Activated T-cell treated with anti-CD3 and anti-CD28 coated beads, Interleukin-2, amount 50 U/mL, for 4 hours (primary cell): ENCODE results near the gene KBTBD13. TPM values are rescaled to one million over a fixed set of nuclear protein-coding genes. Genes with fewer than 3 reads are reported as not detected.

Experiments used
- ATAC-seq, 2 donors: fragments of 200-7000 bp; cut with Tn5 transposase; one replicate each; pipeline ENCODE4 v1.10.0; 2021
- DNase-seq: peaks from one replicate; pipeline ENCODE4 v3.0.0-alpha.2; 2020
- H3K27me3 Mint-ChIP-seq: one replicate; pipeline ENCODE4 v1.8.0; 2021; ENCODE audit warnings: low read depth, mixed read lengths
- H3K36me3 Mint-ChIP-seq: one replicate; pipeline ENCODE4 v1.8.0; 2022; ENCODE audit warnings: mixed read lengths; ENCODE audit not compliant: insufficient read depth
- H3K4me1 Mint-ChIP-seq: one replicate; pipeline ENCODE4 v1.8.0; 2021; ENCODE audit warnings: low read depth, mixed read lengths
- H3K4me3 Mint-ChIP-seq: one replicate; pipeline ENCODE4 v1.8.0; 2021; ENCODE audit warnings: mild to moderate bottlenecking, moderate library complexity, mixed read lengths
- H3K9me3 Mint-ChIP-seq: one replicate; pipeline ENCODE4 v1.8.0; 2021; ENCODE audit warnings: mixed read lengths
- total RNA-seq, 3 donors: library from RNA; stranded (reverse); gene quantifications; one replicate each; pipeline ENCODE4 v1.2.1, GENCODE V29; 2021

KBTBD13 gene
- total RNA-seq, 3 donors from 2014 or later: not detected

GRCh38 chr15:65058394-65059368 lies 17.9 kb upstream of the KBTBD13 start:
- H3K36me3 Mint-ChIP-seq: no peaks in the 10 kb centered on the region
- H3K27me3 Mint-ChIP-seq: peaks cover 5% of the 10 kb centered on the region
- no peak for DNase-seq
- H3K4me1 Mint-ChIP-seq: peaks cover 1% of the 10 kb centered on the region
- H3K9me3 Mint-ChIP-seq: no peaks in the 10 kb centered on the region
- ATAC-seq: no peak
- no peak overlapping the region for H3K4me3 Mint-ChIP-seq

- Mint-ChIP-seq H3K4me1 (peaks cover 1% of the 10 kb centered on the region), H3K9me3 (no peaks in the 10 kb centered on the region), H3K4me3 (no peak overlapping the region), H3K27me3 (peaks cover 7% of the 10 kb centered on the region), H3K36me3 (no peaks in the 10 kb centered on the region)
- DNase-seq: no peak
- ATAC-seq: no peak
Observed at GRCh38 chr15:65059369-65059750, 17.2 kb upstream of the KBTBD13 start.

GRCh38 chr15:65059931-65060596 lies 16.5 kb upstream of the KBTBD13 start:
- H3K4me1 Mint-ChIP-seq: peaks cover 1% of the 10 kb centered on the region
- DNase-seq (no peak), ATAC-seq (no peak)
- H3K9me3 Mint-ChIP-seq: no peaks in the 10 kb centered on the region
- H3K36me3 Mint-ChIP-seq: no peaks in the 10 kb centered on the region
- peaks cover 12% of the 10 kb centered on the region for H3K27me3 Mint-ChIP-seq
- no peak overlapping the region for H3K4me3 Mint-ChIP-seq

GRCh38 chr15:65060641-65061397 lies 15.7 kb upstream of the KBTBD13 start:
- ATAC-seq: no peak

GRCh38 chr15:65062061-65062460 lies 14.5 kb upstream of the KBTBD13 start:
- Mint-ChIP-seq H3K4me1 (no peaks in the 10 kb centered on the region), H3K4me3 (no peak overlapping the region), H3K36me3 (no peaks in the 10 kb centered on the region), H3K27me3 (peaks cover 26% of the 10 kb centered on the region), H3K9me3 (no peaks in the 10 kb centered on the region)
- ATAC-seq: no peak
- DNase-seq: no peak

More at GRCh38 chr15:65060641-65061397, 15.7 kb upstream of the KBTBD13 start:
- Mint-ChIP-seq H3K27me3 (peaks cover 20% of the 10 kb centered on the region), H3K9me3 (no peaks in the 10 kb centered on the region), H3K36me3 (no peaks in the 10 kb centered on the region), H3K4me1 (no peaks in the 10 kb centered on the region), H3K4me3 (no peak overlapping the region)
- no peak for DNase-seq

GRCh38 chr15:65062726-65063125 lies 13.8 kb upstream of the KBTBD13 start:
- Mint-ChIP-seq H3K27me3 (peaks cover 28% of the 10 kb centered on the region), H3K4me3 (no peak overlapping the region), H3K4me1 (peaks cover 4% of the 10 kb centered on the region), H3K36me3 (no peaks in the 10 kb centered on the region), H3K9me3 (no peaks in the 10 kb centered on the region)
- ATAC-seq (no peak), DNase-seq (no peak)

- Mint-ChIP-seq H3K9me3 (no peaks in the 10 kb centered on the region), H3K36me3 (no peaks in the 10 kb centered on the region), H3K27me3 (peaks cover 39% of the 10 kb centered on the region), H3K4me3 (no peak overlapping the region), H3K4me1 (peaks cover 8% of the 10 kb centered on the region)
- no peak for DNase-seq
- ATAC-seq: no peak
Observed at GRCh38 chr15:65066001-65066634, 10.4 kb upstream of the KBTBD13 start.

DNA sequence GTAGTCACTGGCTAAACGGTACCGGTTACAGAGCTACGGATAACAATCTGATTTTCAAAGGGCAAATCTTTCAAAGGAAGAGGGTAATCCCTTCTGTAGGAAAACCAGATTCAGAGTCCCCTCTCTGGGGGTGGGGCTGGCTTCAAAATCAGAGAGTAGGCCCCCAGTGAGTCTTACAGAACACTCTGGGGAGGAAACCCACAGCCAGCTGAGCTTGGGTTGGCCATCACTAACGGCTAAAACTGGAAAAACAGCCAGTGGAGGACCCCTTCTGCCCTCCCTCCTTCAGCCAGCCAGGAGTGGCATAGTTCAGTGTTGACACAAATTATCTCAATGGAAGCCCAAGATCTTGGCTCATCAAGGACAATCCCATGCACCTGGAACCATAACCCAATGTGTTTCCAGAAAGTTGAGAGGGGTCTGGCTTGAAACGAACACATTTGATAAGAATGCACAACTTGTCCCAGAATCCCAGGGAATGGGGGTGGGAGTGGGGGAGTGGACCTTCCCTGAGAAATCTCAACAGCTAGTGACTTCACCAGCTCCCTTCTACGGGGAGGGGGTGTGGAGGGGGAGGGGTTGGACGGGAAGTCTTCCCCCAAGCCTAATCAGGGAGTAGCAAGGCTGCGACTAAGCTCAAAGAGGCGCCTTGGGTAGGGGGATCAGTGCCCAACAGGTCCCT lies 9.8 kb upstream of the KBTBD13 start:
- Mint-ChIP-seq H3K9me3 (no peaks in the 10 kb centered on the region), H3K4me3 (no peak overlapping the region), H3K27me3 (peaks cover 39% of the 10 kb centered on the region), H3K4me1 (peaks cover 8% of the 10 kb centered on the region), H3K36me3 (no peaks in the 10 kb centered on the region)
- DNase-seq: no peak
- no peak for ATAC-seq

GRCh38 chr15:65067317-65067644 lies 9.3 kb upstream of the KBTBD13 start:
- Mint-ChIP-seq H3K36me3 (no peaks in the 10 kb centered on the region), H3K9me3 (no peaks in the 10 kb centered on the region), H3K4me3 (no peak overlapping the region), H3K4me1 (peaks cover 8% of the 10 kb centered on the region), H3K27me3 (peaks cover 39% of the 10 kb centered on the region)
- ATAC-seq: no peak
- no peak for DNase-seq

DNA sequence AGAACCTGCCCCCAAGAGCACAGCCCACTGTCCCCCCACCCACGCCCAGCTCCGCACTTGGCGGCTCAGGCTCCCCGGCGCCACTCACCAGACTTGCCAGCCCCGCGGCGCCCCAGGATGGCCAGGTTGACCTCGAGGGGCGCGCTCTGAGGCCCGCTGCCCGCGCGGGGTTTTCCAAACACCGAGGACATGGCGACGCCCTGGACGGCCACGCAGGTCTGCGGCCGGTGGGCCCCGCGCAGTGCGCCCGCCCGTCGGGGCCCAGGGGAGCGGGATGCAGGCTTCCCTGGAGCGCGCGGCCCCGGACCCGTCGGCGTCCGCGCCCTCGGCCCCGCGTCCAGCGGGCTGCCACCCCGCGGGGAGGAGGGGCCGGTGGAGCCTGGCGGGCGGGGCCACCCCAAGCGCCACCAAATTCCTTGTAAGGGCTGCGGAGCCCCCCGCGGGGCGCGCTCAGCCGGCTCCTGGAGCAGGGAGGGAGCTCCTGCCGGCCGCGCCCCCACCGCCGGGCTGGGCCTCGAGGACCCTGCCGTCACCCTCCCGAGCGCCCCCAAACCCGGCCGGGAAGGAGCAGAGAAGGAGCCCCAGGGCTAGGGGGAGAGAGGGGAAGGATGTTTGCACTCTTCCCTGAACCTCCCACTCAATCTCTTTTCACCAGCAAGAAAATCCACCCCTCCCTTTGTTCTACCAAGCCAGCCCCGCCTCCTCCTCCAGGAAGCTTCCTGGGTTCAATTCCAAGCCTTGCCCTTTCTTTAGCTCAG lies 8.7 kb upstream of the KBTBD13 start, which contains the start of gene RASL12:
RASL12 (minus strand) TSS at position 347 of the 758 bp plus-strand sequence; CDS start at position 191, 156 bp downstream.
- Mint-ChIP-seq H3K4me1 (peaks cover 8% of the 10 kb centered on the region), H3K4me3 (peak within 1 kb of the TSS; percentile 42), H3K9me3 (no peaks in the 10 kb centered on the region), H3K27me3 (peaks cover 39% of the 10 kb centered on the region), H3K36me3 (no peaks in the 10 kb centered on the region)
- DNase-seq (no peak), ATAC-seq (peak; percentile 18 to 32)

DNA sequence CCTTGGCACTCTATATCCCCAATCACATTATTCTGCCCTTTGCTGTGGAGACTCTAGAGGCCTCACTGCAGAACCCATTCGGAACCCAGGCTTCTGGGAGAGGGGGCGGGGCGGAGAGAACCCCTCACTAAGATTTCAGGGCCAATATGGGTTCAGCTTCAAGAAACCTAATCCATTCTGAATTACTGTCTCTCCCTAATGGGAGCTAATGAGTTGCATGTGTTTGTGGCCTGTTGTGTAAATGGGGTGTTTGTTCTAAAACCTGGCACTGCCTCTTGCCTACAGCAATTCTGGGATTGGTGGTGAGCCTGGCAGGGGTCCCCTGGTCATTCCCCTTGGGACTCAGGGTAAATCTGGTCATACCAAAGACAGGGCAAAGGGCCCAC lies 8.2 kb upstream of the KBTBD13 start:
- peak overlapping the region; percentile 42 for H3K4me3 Mint-ChIP-seq
- H3K9me3 Mint-ChIP-seq: no peaks in the 10 kb centered on the region
- peaks cover 8% of the 10 kb centered on the region for H3K4me1 Mint-ChIP-seq
- ATAC-seq: no peak
- peaks cover 37% of the 10 kb centered on the region for H3K27me3 Mint-ChIP-seq
- no peak for DNase-seq
- H3K36me3 Mint-ChIP-seq: no peaks in the 10 kb centered on the region

DNA sequence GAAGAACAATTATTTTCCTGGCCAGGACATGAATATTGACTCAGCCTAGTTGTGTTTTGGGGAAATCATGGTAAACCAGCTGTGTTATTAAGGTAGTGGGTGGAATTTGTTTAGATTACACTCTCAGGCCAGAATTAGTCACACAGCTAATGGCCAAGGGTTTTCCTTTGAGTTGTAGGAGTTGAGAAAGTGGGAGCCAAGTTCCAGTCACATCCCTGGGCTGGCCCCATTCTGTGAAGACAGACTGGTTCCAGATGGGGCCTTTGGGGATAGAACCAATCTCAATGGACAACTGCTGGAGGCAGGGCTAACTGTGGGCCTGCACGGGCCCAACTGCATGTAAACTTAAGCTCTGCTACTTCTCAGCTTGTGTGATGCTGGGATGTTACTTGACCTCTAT lies 7.4 kb upstream of the KBTBD13 start:
- Mint-ChIP-seq H3K4me1 (peaks cover 8% of the 10 kb centered on the region), H3K27me3 (peaks cover 36% of the 10 kb centered on the region), H3K36me3 (no peaks in the 10 kb centered on the region), H3K4me3 (no peak overlapping the region), H3K9me3 (no peaks in the 10 kb centered on the region)
- DNase-seq (no peak), ATAC-seq (no peak)
